HG03469 (cell line): ENCODE data around the gene MED22.

Experiments
- ATAC-seq: cut with Tn5 transposase; IDR thresholded peaks from one replicate; pipeline ENCODE4 v1.9.1; 2021; ENCODE audit warnings: mild to moderate bottlenecking, moderate library complexity, moderate number of reproducible peaks; ENCODE audit not compliant: unreplicated experiment

MED22 gene

GRCh38 chr9:133356391-133357091 lies 8.6 kb upstream of the MED22 start, which contains the start of the genes SURF1 and SURF2:
SURF1 (minus strand) TSS chr9:133356487; CDS start chr9:133356453, 34 bp downstream.
SURF2 (plus strand) TSS chr9:133356550; CDS start chr9:133356593, 43 bp downstream.
- no peak for ATAC-seq

- ATAC-seq = no peak
Observed at GRCh38 chr9:133355881-133356357, 8.0 kb upstream of the MED22 start.

DNA sequence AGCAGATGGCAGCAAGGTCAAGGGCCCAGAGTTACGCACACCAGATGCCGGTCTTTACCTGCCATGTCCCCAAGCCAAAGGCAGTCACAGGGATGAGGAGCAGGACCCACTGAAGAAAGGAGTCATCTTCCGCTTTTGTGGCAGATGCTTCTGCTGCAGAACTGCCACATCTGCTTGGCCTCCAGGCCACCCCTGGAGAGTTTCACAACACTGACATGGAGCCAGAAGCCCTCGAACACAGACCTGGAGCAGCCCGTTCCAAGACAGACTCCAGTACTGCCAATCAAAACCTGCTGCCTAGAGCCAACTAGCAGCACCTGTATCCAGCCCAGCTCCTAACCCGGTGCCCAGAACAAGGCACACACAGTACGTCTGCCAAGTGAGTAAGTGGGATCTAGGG lies 6.8 kb upstream of the MED22 start:
- ATAC-seq = no peak

GRCh38 chr9:133353548-133353947 lies 5.6 kb upstream of the MED22 start:
- no peak for ATAC-seq

- ATAC-seq = no peak
Observed at GRCh38 chr9:133352635-133353340, 4.9 kb upstream of the MED22 start.

- ATAC-seq = no peak
Observed at GRCh38 chr9:133351908-133352634, 4.1 kb upstream of the MED22 start.

DNA sequence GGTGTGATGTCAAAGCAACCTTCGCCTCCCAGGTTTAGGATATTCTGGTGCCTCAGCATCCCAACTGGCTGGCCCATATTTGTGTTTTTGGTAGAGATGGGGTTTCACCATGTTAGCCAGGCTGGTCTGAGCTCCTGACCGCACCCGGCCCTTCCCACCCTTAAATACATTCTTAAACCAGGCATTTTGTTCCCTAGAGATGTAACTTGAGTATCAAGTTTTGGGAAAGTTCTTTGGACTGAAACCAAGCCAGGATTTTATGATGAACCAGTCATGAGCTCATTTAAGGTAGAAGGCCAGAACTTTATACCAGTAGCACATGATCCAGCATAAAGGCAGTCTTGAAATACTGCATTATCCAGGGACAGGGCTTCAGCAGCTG lies 3.6 kb upstream of the MED22 start:
- no peak for ATAC-seq

GRCh38 chr9:133349965-133350616 lies 2.2 kb upstream of the MED22 start:
- no peak for ATAC-seq

GRCh38 chr9:133348718-133349573 lies 1.0 kb upstream of the MED22 start:
- ATAC-seq = no peak

GRCh38 chr9:133347515-133347984 lies 381 bp downstream of the MED22 start:
- ATAC-seq = peak; percentile 21

GRCh38 chr9:133346021-133346785 lies 1.7 kb downstream of the MED22 start:
- no peak for ATAC-seq

- no peak for ATAC-seq
Observed at GRCh38 chr9:133345596-133345995, 2.3 kb downstream of the MED22 start.

GRCh38 chr9:133344979-133345378 lies 3.0 kb downstream of the MED22 start:
- no peak for ATAC-seq

DNA sequence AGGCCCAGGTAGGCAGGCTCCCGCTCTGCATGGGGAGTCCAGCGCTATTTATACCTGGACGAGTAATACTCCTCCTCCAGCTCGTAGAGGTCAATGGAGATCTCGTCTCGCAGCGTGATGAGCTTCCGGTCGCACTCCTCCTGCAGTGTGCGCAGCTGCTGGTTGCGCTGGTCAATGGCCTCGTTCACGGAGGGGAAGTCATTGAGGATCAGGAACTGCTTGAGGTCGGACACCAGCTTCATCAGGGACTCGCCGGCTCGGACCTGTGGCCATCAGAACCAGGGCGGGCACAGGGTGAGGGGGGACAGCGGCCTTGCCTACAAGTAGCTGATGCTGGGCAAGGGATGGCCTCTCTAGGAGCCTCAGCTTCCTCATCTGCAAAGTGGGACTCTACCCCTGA lies 3.9 kb downstream of the MED22 start:
- ATAC-seq = no peak

GRCh38 chr9:133342570-133342969 lies 5.4 kb downstream of the MED22 start:
- no peak for ATAC-seq

DNA sequence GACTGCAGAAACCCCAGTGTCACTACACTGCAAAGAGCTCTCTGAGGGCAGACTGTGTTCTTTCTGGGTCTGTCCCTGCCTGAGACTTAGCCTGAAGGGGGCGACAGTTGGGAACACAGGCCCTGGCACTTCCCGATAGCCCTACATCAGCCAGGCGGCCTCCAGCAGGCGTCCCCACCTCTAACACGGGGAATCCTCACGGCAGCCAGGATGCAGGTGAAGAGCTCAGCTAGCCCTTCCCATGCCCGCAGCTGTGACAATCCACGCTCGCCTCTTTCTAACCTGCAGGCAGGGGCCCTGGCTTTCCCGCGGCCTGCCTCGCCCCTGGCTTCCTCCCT lies 5.9 kb downstream of the MED22 start:
- ATAC-seq = no peak

GRCh38 chr9:133341369-133342068 lies 6.4 kb downstream of the MED22 start:
- ATAC-seq = no peak

GRCh38 chr9:133340916-133341315 lies 7.0 kb downstream of the MED22 start:
- no peak for ATAC-seq

GRCh38 chr9:133340256-133340655 lies 7.7 kb downstream of the MED22 start:
- no peak for ATAC-seq
